H1 (cell line): ENCODE data around the gene PLA1A. TPM values are rescaled to one million over a fixed set of nuclear protein-coding genes. Genes with fewer than 3 reads are reported as not detected.

ENCODE experiments used
- CTCF ChIA-PET: fragments of 300-600 bp; sonication (Branson Sonifier 250); formaldehyde crosslinking; loops from one replicate; lab custom pipeline; 2021; ENCODE audit not compliant: partially characterized antibody; lab: Charles Lee
- POLR2A ChIA-PET: fragments of 300-600 bp; sonication (Branson Sonifier 250); formaldehyde crosslinking; loops from one replicate; lab custom pipeline; 2021; ENCODE audit warnings: inconsistent platforms; ENCODE audit not compliant: partially characterized antibody; lab: Charles Lee
- DNase-seq, 2 experiments: peaks; one replicate each; pipeline versions ENCODE4 v3.0.0 to v3.0.0-alpha.2; 2010 to 2022; ENCODE audit warnings: low spot score in 2 of 2, low read depth in 1 of 2, mixed read lengths in 1 of 2
- FAIRE-seq: peaks from 2 replicates; lab custom pipeline; 2011; peaks lifted over from hg19 to GRCh38; lab: Jason Lieb, UNC
- H2AFZ ChIP-seq: 2 replicates; pipeline ENCODE4 v1.8.1; 2012; ENCODE audit warnings: low read length, inconsistent platforms
- H2AK5ac ChIP-seq: 2 replicates; pipeline ENCODE4 v1.6.1; 2013; ENCODE audit warnings: low read depth, low read length
- H2BK120ac ChIP-seq: replicated peaks from 2 replicates; pipeline ENCODE3; 2013; ENCODE audit warnings: low read depth, low read length, inconsistent platforms
- H2BK12ac ChIP-seq: 2 replicates; pipeline ENCODE4 v1.6.1; 2013; ENCODE audit warnings: low read depth, low read length
- H2BK15ac ChIP-seq: 2 replicates; pipeline ENCODE4 v1.6.1; 2013; ENCODE audit warnings: low read length
- H2BK20ac ChIP-seq: 2 replicates; pipeline ENCODE4 v1.6.1; 2013; ENCODE audit warnings: low read length
- H2BK5ac ChIP-seq: 2 replicates; pipeline ENCODE4 v1.6.1; 2013; ENCODE audit warnings: low read depth, low read length
- H3K14ac ChIP-seq: 2 replicates; pipeline ENCODE4 v1.6.1; 2013; ENCODE audit warnings: inconsistent platforms; ENCODE audit not compliant: insufficient read length
- H3K18ac ChIP-seq: 2 replicates; pipeline ENCODE4 v1.6.1; 2013; ENCODE audit warnings: low read length; ENCODE audit errors: extremely low read depth
- H3K23ac ChIP-seq: 2 replicates; pipeline ENCODE4 v1.6.1; 2013; ENCODE audit warnings: inconsistent platforms; ENCODE audit not compliant: insufficient read length
- H3K23me2 ChIP-seq: 2 replicates; pipeline ENCODE4 v1.6.1; 2013; ENCODE audit warnings: low read depth, low read length
- H3K27ac ChIP-seq: 2 replicates; pipeline ENCODE4 v1.6.1; 2011; ENCODE audit warnings: low read depth, low read length, inconsistent platforms
- H3K27me3 ChIP-seq, 4 experiments: replicated peaks in 1 of 4; 1 replicate in 1 of 4; 2 replicates in 3 of 4; pipeline versions ENCODE4 v1.6.1 to v1.8.1; 2011 to 2013; ENCODE audit warnings: low read length in 3 of 4, mild to moderate bottlenecking in 3 of 4, inconsistent platforms in 2 of 4, mixed read lengths in 2 of 4, moderate library complexity in 1 of 4; ENCODE audit not compliant: control insufficient read depth in 3 of 4, insufficient read depth in 3 of 4; ENCODE audit errors: extremely low read depth in 1 of 4
- H3K36me3 ChIP-seq, 4 experiments: 2 replicates each; pipeline versions ENCODE4 v1.6.1 to v1.8.1; 2011 to 2013; ENCODE audit warnings: mild to moderate bottlenecking in 4 of 4, low read length in 3 of 4, moderate library complexity in 2 of 4, control low read depth in 1 of 4, inconsistent platforms in 1 of 4; ENCODE audit not compliant: insufficient read depth in 4 of 4, control insufficient read depth in 2 of 4
- H3K4ac ChIP-seq: replicated peaks from 2 replicates; pipeline ENCODE3; 2013; ENCODE audit warnings: low read length, low read depth, mixed read lengths, inconsistent platforms; ENCODE audit not compliant: insufficient read length
- H3K4me1 ChIP-seq, 4 experiments: replicated peaks in 1 of 4; 1 replicate in 1 of 4; 2 replicates in 3 of 4; pipeline versions ENCODE4 v1.6.1 to v1.8.1; 2011 to 2013; ENCODE audit warnings: low read length in 3 of 4, inconsistent platforms in 2 of 4, mixed read lengths in 1 of 4; ENCODE audit not compliant: insufficient read depth in 4 of 4, control insufficient read depth in 3 of 4
- H3K4me2 ChIP-seq, 2 experiments: 2 replicates each; pipeline versions ENCODE4 v1.6.1 to v1.8.1; 2011 to 2013; ENCODE audit warnings: low read depth in 2 of 2, low read length in 2 of 2, control low read depth in 1 of 2, inconsistent platforms in 1 of 2, mild to moderate bottlenecking in 1 of 2; ENCODE audit not compliant: insufficient read depth in 1 of 2
- H3K4me3 ChIP-seq, 4 experiments: fragments of 200-600, 300-600 bp in 1 of 4; sonication (generic), shearing (Covaris generic), sonication (Bioruptor Twin) in 1 of 4; 2 replicates each; pipeline versions ENCODE4 v1.5.1 to v1.8.1; 2011 to 2016; ENCODE audit warnings: low read length in 4 of 4, low read depth in 3 of 4, control low read depth in 2 of 4, inconsistent platforms in 2 of 4, mild to moderate bottlenecking in 2 of 4, mixed read lengths in 1 of 4, moderate library complexity in 1 of 4; ENCODE audit not compliant: insufficient read depth in 2 of 4; ENCODE audit errors: extremely low read depth in 1 of 4
- H3K56ac ChIP-seq: replicated peaks from 2 replicates; pipeline ENCODE3; 2013; ENCODE audit warnings: low read depth, mild to moderate bottlenecking, mixed read lengths, low read length, inconsistent platforms; ENCODE audit not compliant: insufficient read length
- H3K79me1 ChIP-seq: 2 replicates; pipeline ENCODE4 v1.6.1; 2013; ENCODE audit warnings: low read depth, low read length, control low read depth
- H3K79me2 ChIP-seq, 2 experiments: 2 replicates each; pipeline versions ENCODE4 v1.6.1 to v1.8.1; 2012 to 2013; ENCODE audit warnings: low read length in 2 of 2, mild to moderate bottlenecking in 2 of 2, inconsistent platforms in 1 of 2; ENCODE audit not compliant: insufficient read depth in 2 of 2, control insufficient read depth in 1 of 2
- H3K9ac ChIP-seq, 4 experiments: replicated peaks in 1 of 4; 1 replicate in 1 of 4; 2 replicates in 3 of 4; pipeline versions ENCODE4 v1.6.1 to v1.8.1; 2011 to 2013; ENCODE audit warnings: low read depth in 3 of 4, low read length in 3 of 4, control low read depth in 2 of 4, mild to moderate bottlenecking in 2 of 4, moderate library complexity in 2 of 4, inconsistent platforms in 1 of 4; ENCODE audit errors: extremely low read depth in 1 of 4
- H3K9me3 ChIP-seq, 2 experiments: 2 replicates each; pipeline versions ENCODE4 v1.6.1 to v1.8.1; 2012 to 2013; ENCODE audit warnings: mild to moderate bottlenecking in 2 of 2, moderate library complexity in 2 of 2, control low read depth in 1 of 2, inconsistent platforms in 1 of 2, low read depth in 1 of 2, low read length in 1 of 2, mixed read lengths in 1 of 2; ENCODE audit not compliant: insufficient read depth in 2 of 2
- H4K20me1 ChIP-seq, 2 experiments: replicated peaks in 1 of 2; 2 replicates each; pipeline versions ENCODE3 to v1.8.1; 2011 to 2013; ENCODE audit warnings: inconsistent platforms in 2 of 2, low read length in 2 of 2, mild to moderate bottlenecking in 1 of 2; ENCODE audit not compliant: insufficient read depth in 2 of 2, control insufficient read depth in 1 of 2
- H4K5ac ChIP-seq: 2 replicates; pipeline ENCODE4 v1.6.1; 2013; ENCODE audit warnings: low read length, low read depth, mixed read lengths, inconsistent platforms; ENCODE audit not compliant: insufficient read length
- H4K8ac ChIP-seq: 2 replicates; pipeline ENCODE4 v1.8.0; 2013; ENCODE audit warnings: mild to moderate bottlenecking, moderate library complexity, low read length, inconsistent platforms; ENCODE audit not compliant: insufficient read depth; ENCODE audit errors: extremely low read depth
- H4K91ac ChIP-seq: replicated peaks from 2 replicates; pipeline ENCODE3; 2013; ENCODE audit warnings: low read length, mixed read lengths, inconsistent platforms; ENCODE audit not compliant: insufficient read length
- ASH2L ChIP-seq: fragments of 200-600, 300-600 bp; sonication (generic); IDR thresholded peaks from one replicate; pipeline ENCODE4 v1.7.1; 2017; ENCODE audit warnings: low read length
- ATF3 ChIP-seq: IDR thresholded peaks from 2 replicates; pipeline ENCODE4 v1.6.1; 2011; ENCODE audit warnings: low read depth, mild to moderate bottlenecking, low read length; ENCODE audit not compliant: insufficient read depth
- CEBPB ChIP-seq: IDR thresholded peaks from 2 replicates; pipeline ENCODE4 v1.6.1; 2012; ENCODE audit warnings: low read depth, low read length
- CHD2 ChIP-seq: IDR thresholded peaks from 2 replicates; pipeline ENCODE4 v1.6.1; 2012; ENCODE audit warnings: low read length, improper control_type of control experiment
- EZH2 ChIP-seq: fragments of 200-600 bp; sonication (generic); IDR thresholded peaks from 2 replicates; pipeline ENCODE4 v1.7.1; 2012; ENCODE audit warnings: low read depth, mild to moderate bottlenecking, moderate library complexity, low read length, inconsistent platforms; ENCODE audit not compliant: severe bottlenecking
- JUN ChIP-seq: IDR thresholded peaks from 2 replicates; pipeline ENCODE4 v1.6.1; 2011; ENCODE audit warnings: low read depth, mild to moderate bottlenecking, improper control_type of control experiment, low read length
- POU5F1 ChIP-seq: IDR thresholded peaks from 2 replicates; pipeline ENCODE4 v1.6.1; 2011; ENCODE audit warnings: low read depth, mild to moderate bottlenecking, low read length, moderate library complexity
- RAD21 ChIP-seq, 2 experiments: IDR thresholded peaks in 1 of 2; conservative IDR thresholded peaks in 1 of 2; 2 replicates each; pipeline ENCODE4 v1.6.1; 2011; ENCODE audit warnings: low read depth in 2 of 2, low read length in 2 of 2, improper control_type of control experiment in 1 of 2, inconsistent platforms in 1 of 2, mild to moderate bottlenecking in 1 of 2, moderate library complexity in 1 of 2
- SIN3A ChIP-seq, 2 experiments: IDR thresholded peaks in 1 of 2; conservative IDR thresholded peaks in 1 of 2; 2 replicates each; pipeline ENCODE4 v1.6.1; 2011 to 2012; ENCODE audit warnings: low read length in 2 of 2, improper control_type of control experiment in 1 of 2, low read depth in 1 of 2, mild to moderate bottlenecking in 1 of 2
- SIX5 ChIP-seq: IDR thresholded peaks from 2 replicates; pipeline ENCODE4 v1.6.1; 2011; ENCODE audit warnings: mild to moderate bottlenecking, low read depth, low read length
- SP1 ChIP-seq: IDR thresholded peaks from 2 replicates; pipeline ENCODE4 v1.6.1; 2011; ENCODE audit warnings: low read depth, low read length
- SP4 ChIP-seq: IDR thresholded peaks from 2 replicates; pipeline ENCODE4 v1.6.1; 2012; ENCODE audit warnings: low read length, inconsistent platforms
- SRF ChIP-seq: IDR thresholded peaks from 2 replicates; pipeline ENCODE4 v1.6.1; 2011; ENCODE audit warnings: mild to moderate bottlenecking, low read depth, low read length, moderate library complexity
- TEAD4 ChIP-seq: IDR thresholded peaks from 2 replicates; pipeline ENCODE4 v1.6.1; 2012; ENCODE audit warnings: low read depth, low read length, inconsistent platforms, mixed read lengths
- WGBS, 2 experiments: shearing (Covaris generic) in 1 of 2; methylation state at CpG; one replicate each; pipeline versions ENCODE4 v1.1.6 to v1.1.7; 2013 to 2015; ENCODE audit warnings: low lambda C conversion rate in 2 of 2, mixed read lengths in 2 of 2, inconsistent platforms in 1 of 2, low coverage in 1 of 2, missing lambda C conversion rate in 1 of 2; ENCODE audit not compliant: insufficient replicate concordance in 2 of 2, insufficient coverage in 1 of 2, insufficient read length in 1 of 2; ENCODE audit errors: extremely low coverage in 1 of 2, missing lambda C conversion rate in 1 of 2; 5-methylcytosine and 5-hydroxymethylcytosine counted together
- polyA plus RNA-seq, 7 experiments: library from polyadenylated mRNA; depleted of rRNA in 3 of 7; stranded (reverse) in 5 of 7; unstranded in 2 of 7; fragments of >200 nt in 5 of 7; fragments of 200-250 nt in 2 of 7; gene quantifications; 1 replicate in 5 of 7; 2 replicates in 1 of 7; 4 replicates in 1 of 7; pipeline versions ENCODE4 v1.2.1 to v1.2.3, GENCODE V29; 2011 to 2013; ENCODE audit warnings: missing spikeins in 2 of 7, mixed read lengths in 2 of 7
- total RNA-seq: library from RNA; stranded (reverse); fragmentation: NEBNext Ultra II Directional; extraction: Animal tissue kit (Norgen Biotek cat#: 25700); gene quantifications from 2 replicates; pipeline ENCODE4 v1.2.1, GENCODE V29; 2021

The PLA1A gene
- total and polyA plus RNA-seq, 2 of the 8 experiments (the other 6 are each of a cell fraction or from before 2014, with no cell fraction given), result not detected

- Histone ChIP-seq H2BK15ac (no peak overlapping the region), H3K27me3 (no peaks in the 10 kb centered on the region), H3K56ac (no peak overlapping the region), H2BK5ac (no peak overlapping the region), H2AFZ (no peak overlapping the region), H3K79me1 (no peaks in the 10 kb centered on the region), H2BK120ac (no peak overlapping the region), H3K4me3 (no peak overlapping the region), H3K23ac (no peak overlapping the region), H3K4ac (no peak overlapping the region), H3K18ac (no peak overlapping the region), H4K20me1 (no peaks in the 10 kb centered on the region), H4K8ac (no peak overlapping the region), H3K4me2 (no peak overlapping the region), H4K5ac (no peak overlapping the region), H3K36me3 (no peaks in the 10 kb centered on the region), H3K9me3 (no peaks in the 10 kb centered on the region), H3K23me2 (no peaks in the 10 kb centered on the region), H3K79me2 (no peaks in the 10 kb centered on the region), H3K4me1 (peaks cover 0 to 6% (median 1%) of the 10 kb centered on the region in 4 experiments; a peak in 2 of 7 replicates), H4K91ac (no peak overlapping the region), H3K27ac (no peak overlapping the region), H3K14ac (no peak overlapping the region), H2BK12ac (no peak overlapping the region), H2BK20ac (no peak overlapping the region), H3K9ac (no peak overlapping the region), H2AK5ac (no peak overlapping the region)
- ChIA-PET CTCF (interaction anchor here (0.5 to 2.0 kb wide), 4 partner anchors 16 to 52 kb away, joined by 3 to 12 read pairs (median 4); no protein-coding TSS in a partner anchor), POLR2A (no interaction called here)
- no peak for FAIRE-seq
- no peak for DNase-seq
- WGBS, 2 experiments, result 100% methylated on average over 1 of the region's 1 CpG; no CpG with 5 or more reads in 1 of the 2 experiments
- TF ChIP-seq POU5F1 (no peak), SP1 (no peak), SIN3A (conservative IDR thresholded peaks at IDR 0.05 in 1 of 2, IDR thresholded peaks at IDR 0.05 in 1 of 2; ENCODE audit: low read depth in 1 of 2, low read length in 2 of 2) (no peak), ASH2L (no peak), SP4 (no peak), RAD21 (IDR thresholded peaks at IDR 0.05 in 1 of 2, conservative IDR thresholded peaks at IDR 0.05 in 1 of 2; ENCODE audit: low read depth in 2 of 2, low read length in 2 of 2) (no peak), SIX5 (no peak), CEBPB (no peak), JUN (no peak), CHD2 (no peak), SRF (no peak), ATF3 (no peak), TEAD4 (no peak), EZH2 (no peak)
These were observed 31.2 kb downstream of the PLA1A start for GRCh38 chr3:119628816-119629445.
